ENCODE measurements around the gene ANKRD13A.

The ANKRD13A gene

GRCh38 chr12:110075880-110076279 is 76.7 kb downstream of the ANKRD13A start:
- H3K27ac ChIP-seq: no peak overlapping the region
- no peak overlapping the region for H3K4me2 ChIP-seq
- H3K4me1 ChIP-seq (ENCODE audit: low read depth, poor library complexity, severe bottlenecking): peaks cover 21% of the 10 kb centered on the region
- no peak overlapping the region for H2AFZ ChIP-seq (ENCODE audit: low read depth)
- H3K4me3 ChIP-seq (IDR thresholded peaks at IDR 0.05; ENCODE audit: insufficient read depth, low read depth, low read length): no peak overlapping the region
- no peaks in the 10 kb centered on the region for H4K20me1 ChIP-seq (ENCODE audit: insufficient read depth)
- H3K36me3 ChIP-seq (ENCODE audit: insufficient read depth): no peaks in the 10 kb centered on the region
- no peaks in the 10 kb centered on the region for H3K27me3 ChIP-seq (ENCODE audit: insufficient read depth, low read depth)
- H3K9ac ChIP-seq: no peak overlapping the region
- no peaks in the 10 kb centered on the region for H3K79me2 ChIP-seq (ENCODE audit: insufficient read depth, low read depth)
- no peak for TF ChIP-seq CTCF (conservative IDR thresholded peaks at IDR 0.05; ENCODE audit: low read depth, low read length)

- no peak overlapping the region for H2AFZ ChIP-seq (ENCODE audit: low read depth)
Observed at GRCh38 chr12:110077800-110078199, 78.6 kb downstream of the ANKRD13A start.

GRCh38 chr12:110079477-110080400 is 80.5 kb downstream of the ANKRD13A start:
- H3K4me3 ChIP-seq (IDR thresholded peaks at IDR 0.05; ENCODE audit: insufficient read depth, low read depth, low read length): no peak overlapping the region
- H4K20me1 ChIP-seq (ENCODE audit: insufficient read depth): no peaks in the 10 kb centered on the region
- peak overlapping the region; percentile 93 for H2AFZ ChIP-seq (ENCODE audit: low read depth)
- H3K4me1 ChIP-seq (ENCODE audit: low read depth, poor library complexity, severe bottlenecking): peaks cover 21% of the 10 kb centered on the region
- H3K4me2 ChIP-seq: peak overlapping the region; percentile 67
- peak overlapping the region; percentile 85 for H3K27ac ChIP-seq
- H3K9ac ChIP-seq: peak overlapping the region; percentile 54; the same call in 1 of the 2 replicates
- no peaks in the 10 kb centered on the region for H3K27me3 ChIP-seq (ENCODE audit: insufficient read depth, low read depth)
- no peak for TF ChIP-seq CTCF (conservative IDR thresholded peaks at IDR 0.05; ENCODE audit: low read depth, low read length)
- H3K79me2 ChIP-seq (ENCODE audit: insufficient read depth, low read depth): no peaks in the 10 kb centered on the region
- no peaks in the 10 kb centered on the region for H3K36me3 ChIP-seq (ENCODE audit: insufficient read depth)

More at GRCh38 chr12:110077800-110078199, 78.6 kb downstream of the ANKRD13A start:
- no peak overlapping the region for H3K9ac ChIP-seq
- H3K27ac ChIP-seq: no peak overlapping the region
- H3K4me3 ChIP-seq (IDR thresholded peaks at IDR 0.05; ENCODE audit: insufficient read depth, low read depth, low read length): no peak overlapping the region
- TF ChIP-seq CTCF (conservative IDR thresholded peaks at IDR 0.05; ENCODE audit: low read depth, low read length): no peak
- no peaks in the 10 kb centered on the region for H3K79me2 ChIP-seq (ENCODE audit: insufficient read depth, low read depth)
- peaks cover 21% of the 10 kb centered on the region for H3K4me1 ChIP-seq (ENCODE audit: low read depth, poor library complexity, severe bottlenecking)
- H3K4me2 ChIP-seq: no peak overlapping the region
- H4K20me1 ChIP-seq (ENCODE audit: insufficient read depth): no peaks in the 10 kb centered on the region
- no peaks in the 10 kb centered on the region for H3K27me3 ChIP-seq (ENCODE audit: insufficient read depth, low read depth)
- H3K36me3 ChIP-seq (ENCODE audit: insufficient read depth): no peaks in the 10 kb centered on the region

- Histone ChIP-seq H2AFZ (ENCODE audit: low read depth) (peak overlapping the region; percentile 93), H3K36me3 (ENCODE audit: insufficient read depth) (no peaks in the 10 kb centered on the region), H3K4me1 (ENCODE audit: low read depth, poor library complexity, severe bottlenecking) (peaks cover 21% of the 10 kb centered on the region), H4K20me1 (ENCODE audit: insufficient read depth) (no peaks in the 10 kb centered on the region), H3K27ac (no peak overlapping the region), H3K9ac (no peak overlapping the region), H3K4me3 (IDR thresholded peaks at IDR 0.05; ENCODE audit: insufficient read depth, low read depth, low read length) (no peak overlapping the region), H3K4me2 (no peak overlapping the region; the same call in 1 of the 2 replicates), H3K27me3 (ENCODE audit: insufficient read depth, low read depth) (no peaks in the 10 kb centered on the region), H3K79me2 (ENCODE audit: insufficient read depth, low read depth) (no peaks in the 10 kb centered on the region)
- TF ChIP-seq CTCF (conservative IDR thresholded peaks at IDR 0.05; ENCODE audit: low read depth, low read length): no peak
Observed at GRCh38 chr12:110080410-110080809, 81.2 kb downstream of the ANKRD13A start.
